H54 (cell line): ENCODE data around the gene CD55.

ENCODE experiments used
- DNase-seq: peaks from one replicate; pipeline ENCODE4 v3.0.0; 2011; ENCODE audit warnings: low spot score, mixed read lengths; ENCODE audit not compliant: insufficient read length
- FAIRE-seq: peaks from 3 replicates; lab custom pipeline; 2011; peaks lifted over from hg19 to GRCh38; lab: Jason Lieb, UNC
- POLR2A ChIP-seq: IDR thresholded peaks from 2 replicates; pipeline ENCODE4 v1.6.1; 2011; ENCODE audit warnings: low read depth, mild to moderate bottlenecking, low read length

CD55 gene

DNA sequence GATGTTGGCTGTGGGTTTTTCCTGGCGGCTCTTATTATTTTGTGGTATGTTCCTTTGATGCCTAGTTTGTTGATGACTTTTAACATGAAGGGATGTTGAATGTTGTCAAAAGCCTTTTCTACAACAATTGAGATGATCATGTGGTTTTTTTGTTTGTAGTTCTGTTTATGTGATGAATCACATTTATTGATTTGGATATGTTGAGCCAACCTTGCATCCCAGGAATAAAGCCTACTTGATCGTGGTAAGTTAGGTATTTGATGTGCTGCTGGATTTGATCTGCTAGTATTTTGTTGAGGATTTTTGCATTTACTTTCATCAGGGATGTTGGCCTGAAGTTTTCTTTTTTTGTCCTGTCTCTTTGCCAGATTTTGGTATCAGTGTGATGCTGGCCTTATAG is 28.5 kb downstream of the CD55 start:
- DNase-seq, result no peak
- no peak for FAIRE-seq
- no peak for TF ChIP-seq POLR2A

DNA sequence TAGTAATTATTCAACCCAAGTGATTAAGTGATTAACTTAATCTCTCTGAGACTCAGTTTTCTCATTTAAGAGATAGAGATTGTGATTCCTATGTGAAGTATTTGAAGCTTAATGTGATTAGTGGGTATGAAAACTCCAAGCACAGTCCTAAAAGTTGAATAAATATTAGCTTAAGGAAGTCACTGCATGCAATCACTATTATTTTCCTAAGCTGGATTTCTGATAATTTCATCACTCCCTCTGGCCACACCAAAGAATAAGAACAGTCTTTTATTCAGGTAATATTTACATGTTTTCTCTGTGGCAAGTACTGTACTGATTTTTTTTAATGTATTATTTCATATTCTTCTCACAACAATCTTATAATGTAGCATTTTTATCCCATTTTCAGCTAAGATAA is 31.1 kb downstream of the CD55 start:
- FAIRE-seq, result no peak
- DNase-seq, result no peak
- no peak for TF ChIP-seq POLR2A

DNA sequence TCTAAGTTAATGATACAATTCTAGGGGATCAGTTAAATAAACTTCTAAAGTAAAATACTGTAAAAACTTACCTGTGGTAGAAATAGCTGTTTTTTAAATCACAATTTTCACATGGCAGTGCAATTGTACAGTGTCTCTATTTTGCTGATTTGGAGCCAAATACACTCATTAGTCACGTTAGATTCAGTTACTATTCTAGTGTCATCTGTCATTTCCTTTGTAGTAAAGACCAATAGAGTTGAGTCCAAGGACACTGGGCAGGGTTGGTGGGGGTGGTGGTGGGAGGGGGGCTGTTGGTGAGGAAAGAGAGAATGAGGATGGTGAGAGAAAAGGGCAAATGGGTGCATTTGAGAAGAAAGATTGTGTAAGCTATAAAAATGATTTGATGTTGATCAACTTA is 33.6 kb downstream of the CD55 start:
- FAIRE-seq (peak; percentile 61), DNase-seq (no peak)
- no peak for TF ChIP-seq POLR2A

DNA sequence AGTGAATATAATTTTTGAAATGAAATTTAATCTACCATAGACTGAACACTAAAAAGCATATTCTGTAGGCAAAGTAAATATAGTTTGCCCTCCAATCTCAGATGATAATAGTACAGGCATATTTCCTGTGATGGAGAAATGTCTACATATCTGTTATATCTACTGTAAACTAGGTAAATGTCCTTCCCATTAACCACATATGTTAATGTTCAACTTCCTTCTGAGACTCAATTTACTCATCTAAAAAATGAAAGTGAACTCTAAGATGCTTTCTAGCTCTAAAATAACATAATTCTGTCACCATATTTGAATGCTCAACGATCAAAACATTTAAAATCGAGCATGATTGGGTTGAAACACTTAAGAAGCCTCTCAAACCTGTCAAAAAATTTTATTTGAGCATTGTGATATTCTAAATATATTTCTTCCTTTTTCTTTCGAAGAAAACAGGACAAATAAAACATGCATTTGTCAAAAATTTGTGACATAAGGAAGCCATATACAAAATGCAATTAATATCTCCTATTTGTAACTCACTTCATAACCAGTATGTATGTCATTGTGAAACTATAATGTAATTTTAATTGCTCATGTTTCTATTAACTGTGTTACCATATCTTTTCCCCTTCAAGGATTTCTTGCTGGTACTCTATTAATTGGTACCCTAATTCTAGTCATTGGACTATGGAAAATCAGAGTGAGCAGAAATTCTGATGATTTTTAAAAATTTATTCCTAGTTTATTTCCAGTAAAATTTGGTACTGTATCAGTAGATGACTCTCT is 34.2 kb downstream of the CD55 start:
- DNase-seq (no peak), FAIRE-seq (no peak)
- TF ChIP-seq POLR2A, result no peak

DNA sequence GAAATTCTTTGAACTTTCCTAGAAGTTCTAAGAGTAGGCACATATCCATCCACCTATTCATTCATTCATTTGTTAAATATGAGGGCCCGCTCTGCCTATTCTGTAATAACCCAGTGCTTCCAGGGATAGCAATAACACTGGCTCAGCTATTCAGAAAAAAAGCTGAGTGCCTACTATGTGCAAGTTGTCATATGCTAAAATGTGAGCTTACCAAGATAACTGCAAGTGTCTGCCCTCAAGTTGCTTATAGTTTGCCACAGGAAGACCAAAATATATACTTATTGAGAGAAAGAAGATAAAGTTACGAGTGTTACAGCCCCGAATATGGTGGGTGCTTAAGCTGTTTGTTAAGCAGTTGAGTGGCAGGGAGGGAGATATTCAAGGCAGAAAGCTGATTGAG is 39.6 kb downstream of the CD55 start:
- no peak for TF ChIP-seq POLR2A
- DNase-seq (no peak), FAIRE-seq (no peak)

DNA sequence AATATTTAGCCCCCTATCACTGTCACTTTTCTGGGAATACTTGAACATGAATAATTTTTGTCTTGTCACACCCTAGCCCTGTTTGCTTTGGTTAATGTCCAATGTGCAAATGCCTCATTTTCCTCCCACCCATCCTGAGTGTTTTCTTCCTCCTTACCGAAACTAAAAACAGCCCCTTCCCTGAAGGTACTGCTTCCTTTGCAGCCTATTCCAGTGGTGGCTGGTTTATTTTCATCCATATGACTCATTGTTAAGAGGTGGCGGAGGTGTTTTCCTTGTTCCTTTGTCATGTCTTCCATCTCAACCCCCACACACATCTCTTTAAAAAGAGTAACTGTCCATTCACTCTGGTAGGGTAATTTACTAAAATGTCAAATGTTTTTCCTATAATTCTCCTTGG is 40.4 kb downstream of the CD55 start:
- FAIRE-seq, result peak; percentile 85
- DNase-seq, result no peak
- TF ChIP-seq POLR2A, result no peak

DNA sequence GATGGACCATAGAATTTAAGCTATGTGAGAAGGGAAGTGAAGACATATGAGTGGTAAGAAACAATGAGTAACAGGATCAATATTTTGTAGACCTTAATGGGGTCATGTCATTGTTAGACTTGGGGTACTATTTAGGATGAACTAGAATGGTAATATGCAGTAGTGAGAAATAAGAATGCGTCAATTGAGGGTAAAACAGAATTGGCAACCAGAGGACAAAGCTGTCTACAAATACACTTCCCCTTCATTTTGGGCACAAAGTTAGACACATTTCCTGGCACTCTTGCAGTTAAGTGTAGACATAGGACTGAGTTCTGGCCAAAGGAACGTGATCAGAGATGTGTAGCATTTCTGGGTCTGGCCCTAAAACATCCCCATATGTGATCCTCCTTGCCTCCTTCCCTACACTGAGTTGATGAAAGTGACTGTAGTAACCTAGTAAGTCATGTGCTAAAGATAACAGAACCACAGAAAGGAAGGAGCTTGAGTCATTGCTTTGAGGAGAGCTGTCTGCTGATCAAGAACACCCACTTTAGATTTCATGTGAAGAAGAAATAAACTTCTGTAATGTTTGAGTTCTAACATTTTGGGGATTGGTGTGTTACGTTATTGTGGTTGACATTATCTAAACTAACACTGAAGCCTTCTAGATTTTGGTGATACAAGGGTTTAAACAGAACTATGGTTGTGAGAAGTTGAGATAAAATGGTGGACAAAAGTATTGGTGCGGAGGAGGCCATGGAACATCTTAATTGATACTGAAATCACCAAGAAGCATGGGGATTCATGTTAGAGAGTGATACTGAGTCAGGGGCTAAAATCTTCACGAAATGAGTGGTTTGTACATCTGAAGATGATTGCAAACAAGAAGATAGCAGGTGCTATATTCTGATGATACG is 41.7 kb downstream of the CD55 start:
- DNase-seq (no peak), FAIRE-seq (peak; percentile 23)
- TF ChIP-seq POLR2A, result no peak

DNA sequence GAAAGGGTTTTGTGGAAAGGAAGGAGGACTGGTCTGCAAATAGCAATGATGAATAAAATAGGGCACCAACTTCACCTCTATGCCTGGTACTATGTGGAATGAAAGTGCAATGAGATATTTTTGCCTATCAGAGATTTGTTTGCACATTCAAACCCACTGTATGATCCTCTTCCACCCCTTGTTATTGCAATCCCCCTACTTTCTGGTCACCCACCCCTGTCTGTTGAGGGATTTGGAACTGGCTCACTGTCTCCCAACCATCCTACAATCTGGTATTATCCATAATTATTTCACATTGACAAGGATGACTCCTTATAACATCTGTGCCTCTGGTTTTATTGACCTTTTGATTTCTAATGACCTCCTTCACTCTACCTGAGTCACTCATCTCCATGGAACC is 42.4 kb downstream of the CD55 start:
- no peak for DNase-seq
- no peak for TF ChIP-seq POLR2A
- FAIRE-seq, result peak; percentile 33

DNA sequence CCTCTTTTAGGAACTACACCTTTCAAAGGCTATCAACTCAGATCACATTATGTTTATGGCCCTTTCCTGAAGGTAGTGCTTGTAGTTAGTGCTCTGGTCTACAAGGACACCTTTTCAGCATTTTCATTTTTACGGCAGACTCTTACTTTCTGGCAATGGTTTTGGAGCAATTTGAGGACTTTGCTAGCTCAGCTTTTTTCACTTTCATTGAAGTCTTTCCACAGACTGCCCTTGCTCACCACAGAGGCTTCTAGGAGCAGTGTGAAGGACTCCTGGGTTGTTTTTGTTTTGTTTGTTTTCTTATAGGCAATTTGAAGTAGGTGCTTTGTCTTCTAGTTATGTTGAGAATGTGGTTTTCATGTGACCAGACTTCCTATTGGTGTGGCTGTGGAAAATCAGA is 43.1 kb downstream of the CD55 start:
- DNase-seq (no peak), FAIRE-seq (no peak)
- TF ChIP-seq POLR2A, result no peak

DNA sequence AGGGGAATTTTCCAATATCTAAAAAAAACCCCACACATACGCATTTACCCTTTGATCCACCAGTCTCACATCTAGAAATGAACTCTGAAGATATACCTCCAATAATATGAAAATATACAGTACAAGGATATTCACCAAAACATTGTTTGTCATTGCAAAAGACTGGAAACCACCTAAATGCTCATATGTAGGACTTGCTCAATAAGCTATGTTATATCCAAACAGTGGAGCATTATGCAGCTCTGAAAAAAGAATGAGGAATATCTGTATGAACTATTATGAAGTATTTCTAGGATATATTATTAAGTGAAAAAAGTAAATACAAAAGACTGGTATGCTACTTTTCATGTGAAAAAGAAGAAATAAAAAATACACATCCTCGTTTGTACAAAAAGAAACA is 43.6 kb downstream of the CD55 start:
- no peak for TF ChIP-seq POLR2A
- FAIRE-seq (no peak), DNase-seq (no peak)

DNA sequence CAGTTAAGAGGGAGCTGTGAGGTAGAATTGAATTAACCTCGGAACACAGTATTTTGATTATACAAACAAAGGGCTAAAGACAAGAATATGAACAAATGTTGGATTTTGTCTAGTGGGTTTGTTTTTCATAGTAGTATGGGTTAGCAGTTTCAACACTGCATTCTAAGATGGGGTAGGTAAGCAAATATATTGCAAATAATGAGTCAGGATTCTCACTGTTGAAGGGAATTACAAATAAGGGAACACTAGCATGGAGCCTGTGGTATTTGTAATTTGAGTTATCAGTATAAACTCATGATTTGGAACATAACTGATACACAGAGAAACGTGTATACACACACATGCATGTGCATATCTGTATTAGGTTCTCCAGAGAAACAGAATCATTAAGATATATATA is 44.5 kb downstream of the CD55 start:
- no peak for TF ChIP-seq POLR2A
- FAIRE-seq, result no peak
- no peak for DNase-seq

DNA sequence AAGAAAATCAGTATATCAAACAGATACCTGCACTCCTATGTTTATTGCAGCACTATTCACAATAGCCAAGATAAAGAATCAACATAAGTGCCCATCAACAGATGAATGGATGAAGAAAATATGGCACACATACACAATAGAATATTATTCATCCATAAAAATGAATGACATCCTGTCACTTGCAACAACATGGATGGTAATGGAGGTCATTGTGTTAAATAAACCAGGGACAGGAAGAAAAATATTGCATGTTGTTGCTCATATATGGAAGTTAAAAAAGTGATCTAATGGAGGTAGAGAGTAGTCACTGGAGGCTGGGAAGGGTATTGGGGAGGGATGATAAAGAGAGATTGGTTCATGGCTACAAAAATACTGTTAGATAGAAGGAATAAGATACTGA is 67.2 kb downstream of the CD55 start:
- no peak for DNase-seq
- no peak for TF ChIP-seq POLR2A
- FAIRE-seq, result no peak

DNA sequence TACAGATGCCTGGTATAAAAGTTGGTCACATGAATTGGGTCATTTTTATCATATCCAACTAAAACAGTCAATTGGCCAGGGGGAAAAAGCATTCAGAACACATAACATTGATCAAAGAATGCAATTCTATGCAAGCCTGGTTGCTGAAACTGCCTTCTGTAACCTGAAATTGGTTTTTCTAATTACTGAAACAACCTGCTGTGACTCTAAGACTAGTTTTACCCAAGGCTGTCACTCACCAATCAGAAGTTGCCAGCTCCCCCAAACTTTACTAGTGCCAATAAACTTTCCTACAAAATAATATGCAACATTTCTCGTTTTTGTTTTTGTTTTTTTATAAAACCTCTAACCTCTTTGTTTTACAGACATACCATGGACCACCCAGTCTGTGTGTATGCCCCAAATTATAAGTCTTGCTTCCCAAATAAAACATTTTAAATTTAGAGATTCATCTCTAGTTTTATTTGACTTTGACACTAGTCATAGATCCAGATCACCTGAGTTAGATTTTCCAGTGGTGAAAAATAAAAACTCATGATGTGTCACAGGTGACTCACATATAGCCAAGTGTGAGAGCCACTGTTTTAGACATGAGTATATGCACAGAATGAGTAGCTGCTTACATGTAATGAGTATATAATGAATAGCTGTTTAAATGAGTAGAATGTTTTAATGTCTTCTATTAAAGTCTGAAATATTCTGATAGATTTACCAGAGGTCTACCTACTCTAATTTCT is 68.4 kb downstream of the CD55 start:
- peak; percentile 83 for FAIRE-seq
- no peak for DNase-seq
- no peak for TF ChIP-seq POLR2A

DNA sequence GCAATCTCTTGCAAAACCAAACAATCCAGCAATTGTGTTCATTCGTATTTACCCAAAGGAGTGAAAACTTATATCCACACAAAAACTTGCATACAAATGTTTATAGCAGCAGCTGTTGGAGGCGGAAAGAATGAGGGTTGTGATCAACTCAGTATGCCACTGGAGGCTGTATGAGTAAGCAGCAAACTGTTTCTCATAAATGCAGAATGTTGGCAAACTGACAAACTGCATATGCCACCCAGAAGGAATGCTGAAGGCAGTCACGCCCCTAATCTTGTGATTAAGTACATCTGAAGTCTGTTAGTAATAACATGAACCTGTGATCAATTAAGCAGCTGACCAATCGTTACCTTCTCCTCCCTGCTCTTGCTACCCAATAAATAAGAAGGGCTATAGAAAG is 72.1 kb downstream of the CD55 start:
- no peak for TF ChIP-seq POLR2A
- peak; percentile 98 for FAIRE-seq
- DNase-seq, result no peak
